ENCODE results near the gene CHTF18. TPM values are rescaled to one million over a fixed set of nuclear protein-coding genes. Genes with fewer than 3 reads are reported as not detected.

CHTF18 gene
- total and polyA plus RNA-seq, 2 donors (not counting 3 experiments of a cell fraction or from before 2014, with no cell fraction given), result 33.0 to 69.5 TPM

DNA sequence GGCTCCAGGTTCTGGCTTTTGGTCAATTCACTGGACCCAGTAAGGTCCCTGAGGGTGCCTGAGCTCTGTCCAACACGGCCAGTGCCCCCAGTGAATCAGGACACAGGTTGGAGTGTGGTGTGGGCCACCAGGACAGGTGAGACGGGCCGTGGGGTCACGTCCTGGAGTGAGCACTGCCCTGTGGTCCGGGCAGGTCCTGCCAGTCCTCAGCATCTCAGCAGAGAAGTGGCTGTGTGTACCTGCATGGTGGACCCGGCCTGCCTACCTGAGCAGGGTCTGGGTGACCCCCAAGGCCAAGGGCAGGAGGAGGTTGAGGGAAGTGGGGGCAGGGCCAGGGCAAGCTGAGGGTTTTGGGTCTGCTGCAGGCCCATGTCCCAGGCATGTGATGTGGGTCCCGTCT lies 14.0 kb downstream of the CHTF18 start:
- no peaks in the 10 kb centered on the region for H3K36me3 ChIP-seq (ENCODE audit: control insufficient read depth in 2 of 2, extremely low read depth in 1 of 2, insufficient read depth in 2 of 2, low read length in 2 of 2)
- H3K27ac ChIP-seq (ENCODE audit: insufficient read depth, low read depth, low read length), result no peak overlapping the region
- no peaks in the 10 kb centered on the region for H3K9me3 ChIP-seq (replicated peaks; ENCODE audit: control insufficient read depth, insufficient read depth, low read length)
- no peaks in the 10 kb centered on the region for H3K9me1 ChIP-seq (replicated peaks; ENCODE audit: control insufficient read depth, extremely low read depth, insufficient read depth, low read length)
- H3K27me3 ChIP-seq (ENCODE audit: control insufficient read depth in 2 of 2, insufficient read depth in 2 of 2, low read length in 2 of 2), result peaks cover 11 to 18% of the 10 kb centered on the region in 2 experiments
- no peaks in the 10 kb centered on the region for H3K4me1 ChIP-seq (ENCODE audit: control insufficient read depth, extremely low read depth, insufficient read depth, low read length)
- TF ChIP-seq JUN (IDR thresholded peaks at IDR 0.05; ENCODE audit: borderline replicate concordance, insufficient read depth, insufficient read length, low read depth) (no peak), POLR2AphosphoS5 (IDR thresholded peaks at IDR 0.05; ENCODE audit: insufficient read depth, low read depth, low read length) (no peak), GATA2 (IDR thresholded peaks at IDR 0.05; ENCODE audit: insufficient read depth, insufficient read length, low read depth, low read length) (no peak), MYC (IDR thresholded peaks at IDR 0.05; ENCODE audit: low read depth, low read length) (no peak), FOS (IDR thresholded peaks at IDR 0.05; ENCODE audit: borderline replicate concordance, insufficient read depth, low read length) (no peak), POLR2A (IDR thresholded peaks at IDR 0.05; ENCODE audit: low read depth, low read length) (no peak)
- TF ChIP-seq, protein P1, sequence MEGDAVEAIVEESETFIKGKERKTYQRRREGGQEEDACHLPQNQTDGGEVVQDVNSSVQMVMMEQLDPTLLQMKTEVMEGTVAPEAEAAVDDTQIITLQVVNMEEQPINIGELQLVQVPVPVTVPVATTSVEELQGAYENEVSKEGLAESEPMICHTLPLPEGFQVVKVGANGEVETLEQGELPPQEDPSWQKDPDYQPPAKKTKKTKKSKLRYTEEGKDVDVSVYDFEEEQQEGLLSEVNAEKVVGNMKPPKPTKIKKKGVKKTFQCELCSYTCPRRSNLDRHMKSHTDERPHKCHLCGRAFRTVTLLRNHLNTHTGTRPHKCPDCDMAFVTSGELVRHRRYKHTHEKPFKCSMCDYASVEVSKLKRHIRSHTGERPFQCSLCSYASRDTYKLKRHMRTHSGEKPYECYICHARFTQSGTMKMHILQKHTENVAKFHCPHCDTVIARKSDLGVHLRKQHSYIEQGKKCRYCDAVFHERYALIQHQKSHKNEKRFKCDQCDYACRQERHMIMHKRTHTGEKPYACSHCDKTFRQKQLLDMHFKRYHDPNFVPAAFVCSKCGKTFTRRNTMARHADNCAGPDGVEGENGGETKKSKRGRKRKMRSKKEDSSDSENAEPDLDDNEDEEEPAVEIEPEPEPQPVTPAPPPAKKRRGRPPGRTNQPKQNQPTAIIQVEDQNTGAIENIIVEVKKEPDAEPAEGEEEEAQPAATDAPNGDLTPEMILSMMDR (IDR thresholded peaks at IDR 0.05; ENCODE audit: extremely low read depth in 1 of 2, insufficient read depth in 1 of 2, low read depth in 1 of 2, low read length in 2 of 2), result no peak
- DNase-seq (ENCODE audit: low read depth, low spot score), result no peak
- H3K4me3 ChIP-seq (replicated peaks in 1 of 3; ENCODE audit: insufficient read depth in 1 of 3, low read depth in 1 of 3, low read length in 3 of 3), result no peak overlapping the region
- no peak overlapping the region for H3K4me2 ChIP-seq (ENCODE audit: insufficient read depth, low read length)
- BruUV-seq (replicated peaks), result no TSS peak
- H3K79me2 ChIP-seq (ENCODE audit: control insufficient read depth, insufficient read depth, low read length), result peaks cover 2% of the 10 kb centered on the region
- ChIA-PET POLR2A (no interaction called here), CTCF (no interaction called here)
- no peak overlapping the region for H2AFZ ChIP-seq (ENCODE audit: low read depth, low read length)
- no peak overlapping the region for H3K9ac ChIP-seq (replicated peaks; ENCODE audit: extremely low read depth, insufficient read depth, low read length)
- dilution Hi-C loops (cut with MboI; ENCODE audit: extremely low pct_ligation_motif_present, low sequenced_read_pairs) (no loop called here), intact Hi-C loops (cut with micrococcal nuclease) (no loop called here)
- no peak for FAIRE-seq
- H4K20me1 ChIP-seq (replicated peaks; ENCODE audit: control insufficient read depth, extremely low read depth, insufficient read depth, low read length), result no peaks in the 10 kb centered on the region

Measured in endothelial cell of umbilical vein (primary cell).